Embryonic facial prominence (tissue), 1 donor: Measurements from ENCODE around the gene GRK5.

Experiments
- DNase-seq: peaks from one replicate; pipeline ENCODE4 v3.0.0-alpha.2; 2016; ENCODE audit errors: extremely low spot score

The GRK5 gene

GRCh38 chr10:119504651-119505050, 297.3 kb downstream of the GRK5 start:
- DNase-seq: no peak

- peak; percentile 42 for DNase-seq
Measured at GRCh38 chr10:119505131-119505551, 297.8 kb downstream of the GRK5 start.
